ENCODE measurements around the gene ZACN.
"Not testable (repeated sequence)": the region's sequence is repeated elsewhere in the genome, so short reads cannot be mapped to it uniquely, and the experiment has no call there.

The ZACN gene

DNA sequence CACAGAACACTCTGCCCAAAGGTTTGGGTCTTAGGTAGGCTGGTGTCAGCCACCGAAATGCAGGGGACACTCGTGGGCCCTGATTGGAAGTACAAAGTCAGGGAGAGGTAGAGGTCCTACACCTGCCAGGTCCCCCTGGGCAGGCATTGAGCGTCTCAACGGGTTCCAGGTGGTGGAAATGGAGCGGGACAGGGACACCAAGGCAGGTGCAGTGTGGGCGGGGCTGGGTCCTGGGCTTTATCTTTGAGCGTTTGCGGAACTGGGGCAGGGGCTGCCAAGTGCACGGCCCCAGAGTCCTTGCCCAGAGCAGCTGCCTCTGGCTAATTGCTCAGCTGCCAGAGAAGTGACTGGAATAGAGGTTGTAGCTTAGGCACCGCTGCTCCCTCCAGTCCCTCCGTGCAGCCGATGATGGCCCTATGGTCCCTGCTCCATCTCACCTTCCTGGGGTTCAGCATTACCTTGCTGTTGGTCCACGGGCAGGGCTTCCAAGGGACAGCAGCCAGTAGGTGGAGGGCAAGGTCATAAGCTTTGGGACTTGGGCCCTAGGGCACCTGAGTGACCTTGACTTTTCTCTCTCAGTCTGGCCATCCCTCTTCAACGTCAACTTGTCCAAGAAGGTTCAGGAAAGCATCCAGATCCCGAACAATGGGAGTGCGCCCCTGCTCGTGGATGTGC is at the start of gene ZACN:
Gene ZACN (plus strand): TSS at position 323 of the 675 bp plus-strand sequence. CDS start 83 bp downstream, at position 406.
- DNase-seq (ENCODE audit: low read depth in 2 of 3, low spot score in 1 of 3), result no peak

DNA sequence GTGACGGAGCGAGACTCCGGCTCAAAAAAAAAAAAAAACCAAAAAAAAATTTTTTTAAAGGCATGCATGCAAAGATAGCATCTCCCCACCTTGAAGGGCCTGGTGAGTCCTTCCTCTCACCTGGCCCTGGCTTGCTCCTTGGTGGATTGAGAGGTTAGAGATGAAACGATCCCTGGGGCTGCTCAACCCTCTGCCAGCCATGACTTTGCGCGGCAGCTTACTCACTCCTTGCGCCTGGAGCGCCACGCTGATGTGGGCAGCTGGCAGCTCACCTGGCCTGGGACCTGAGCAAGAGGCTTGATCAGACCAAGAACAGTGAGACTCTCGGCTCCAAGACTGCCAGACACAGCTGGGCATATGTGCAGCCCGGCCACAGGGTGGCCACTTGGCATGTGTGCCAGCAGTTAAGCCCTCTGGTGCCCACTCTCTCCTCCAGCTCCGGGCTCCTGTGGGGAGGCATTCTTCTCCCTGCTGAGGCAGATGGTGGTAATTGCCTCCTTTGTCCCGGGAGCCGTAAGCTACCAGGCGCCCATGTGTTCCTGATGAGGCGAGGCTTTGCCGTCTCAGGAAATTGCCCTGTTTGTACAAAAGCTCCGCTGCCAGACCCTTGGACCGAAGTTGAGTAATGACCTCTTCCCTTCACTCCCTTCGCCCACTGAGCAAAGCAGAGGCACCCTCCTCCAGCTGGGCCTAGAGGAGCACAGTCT is 46.8 kb upstream of the ZACN start:
- DNase-seq (ENCODE audit: low read depth in 2 of 3, low spot score in 1 of 3), result no peak

- DNase-seq (ENCODE audit: low read depth in 2 of 3, low spot score in 1 of 3), result no peak
These were observed 46.2 kb upstream of the ZACN start for GRCh38 chr17:76032780-76033108.

- DNase-seq (ENCODE audit: low read depth in 2 of 3, low spot score in 1 of 3), result no peak
These were observed 45.8 kb upstream of the ZACN start for GRCh38 chr17:76033139-76033538.

DNA sequence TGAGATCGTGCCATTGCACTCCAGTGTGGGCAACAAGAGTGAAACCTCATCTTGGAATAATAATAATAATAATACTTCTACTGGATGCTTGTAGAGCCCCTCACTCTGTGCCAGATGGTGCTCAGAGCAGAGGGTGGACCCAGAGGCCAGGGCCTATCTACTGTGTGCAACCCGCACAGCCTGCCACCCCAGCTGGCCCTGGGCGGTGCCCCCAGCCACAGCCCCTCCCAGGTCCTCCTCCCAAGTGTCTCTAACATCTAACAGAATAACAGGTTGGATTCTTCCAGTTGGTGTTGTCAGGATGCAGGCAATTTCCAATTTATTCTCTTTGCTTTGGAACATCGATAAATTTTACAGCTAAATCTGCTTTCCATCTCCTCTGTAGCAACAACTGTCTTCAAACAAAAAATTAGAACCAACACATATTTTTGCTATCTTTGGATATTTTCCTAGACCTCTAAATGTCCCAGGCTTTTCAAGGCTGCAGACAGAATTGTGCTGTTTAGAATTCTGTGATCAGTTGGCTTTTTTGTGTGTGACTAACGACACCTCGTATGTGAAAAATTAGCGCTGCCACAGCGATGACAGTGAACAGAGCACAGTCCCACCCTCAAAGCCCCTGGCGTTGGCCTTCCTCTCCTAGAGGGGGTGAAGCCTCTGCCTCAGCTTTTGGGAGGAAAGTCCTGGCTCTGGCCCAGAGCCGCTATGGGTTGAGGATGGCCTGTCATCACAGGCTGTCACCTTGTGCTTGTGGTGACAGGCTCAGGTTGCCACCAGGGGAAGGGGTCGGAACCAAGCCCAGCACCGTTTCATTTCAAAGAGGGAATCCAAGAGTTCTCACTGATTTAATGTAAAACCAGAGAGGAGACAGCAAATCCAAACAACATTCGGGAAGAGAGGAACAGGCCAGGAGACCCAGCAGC is 44.3 kb upstream of the ZACN start:
- DNase-seq (ENCODE audit: low read depth in 2 of 3, low spot score in 1 of 3), result no peak

- DNase-seq (ENCODE audit: low read depth in 2 of 3, low spot score in 1 of 3), result no peak
These were observed 42.3 kb upstream of the ZACN start for GRCh38 chr17:76036497-76037261.

- no peak for DNase-seq (ENCODE audit: low read depth in 2 of 3, low spot score in 1 of 3)
These were observed 40.9 kb upstream of the ZACN start for GRCh38 chr17:76038050-76038449.

GRCh38 chr17:76039121-76039520 is 39.9 kb upstream of the ZACN start:
- DNase-seq (ENCODE audit: low read depth in 2 of 3, low spot score in 1 of 3), result no peak

DNA sequence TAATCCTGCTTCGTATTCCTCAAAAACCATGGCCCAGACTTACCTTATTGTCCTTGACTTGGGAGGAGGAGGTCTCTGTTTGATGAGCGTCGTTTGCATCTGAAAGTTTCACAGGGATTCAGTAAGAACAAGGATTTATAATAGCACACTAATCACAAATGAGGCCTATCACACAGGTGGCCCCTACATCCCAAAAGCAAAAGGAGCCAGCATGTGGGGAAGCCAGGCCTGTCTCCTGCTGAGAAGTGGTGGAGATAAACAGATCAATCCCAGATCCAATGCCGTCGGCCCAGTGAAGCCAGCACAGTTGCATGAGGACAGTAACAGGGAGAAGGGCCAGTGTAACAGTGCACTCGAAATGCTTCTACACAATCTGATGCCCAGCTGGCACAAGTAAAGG is 38.6 kb upstream of the ZACN start:
- no peak for DNase-seq (ENCODE audit: low read depth in 2 of 3, low spot score in 1 of 3)

GRCh38 chr17:76042868-76043267 is 36.1 kb upstream of the ZACN start:
- not testable (repeated sequence) for DNase-seq (ENCODE audit: low read depth in 2 of 3, low spot score in 1 of 3)

DNA sequence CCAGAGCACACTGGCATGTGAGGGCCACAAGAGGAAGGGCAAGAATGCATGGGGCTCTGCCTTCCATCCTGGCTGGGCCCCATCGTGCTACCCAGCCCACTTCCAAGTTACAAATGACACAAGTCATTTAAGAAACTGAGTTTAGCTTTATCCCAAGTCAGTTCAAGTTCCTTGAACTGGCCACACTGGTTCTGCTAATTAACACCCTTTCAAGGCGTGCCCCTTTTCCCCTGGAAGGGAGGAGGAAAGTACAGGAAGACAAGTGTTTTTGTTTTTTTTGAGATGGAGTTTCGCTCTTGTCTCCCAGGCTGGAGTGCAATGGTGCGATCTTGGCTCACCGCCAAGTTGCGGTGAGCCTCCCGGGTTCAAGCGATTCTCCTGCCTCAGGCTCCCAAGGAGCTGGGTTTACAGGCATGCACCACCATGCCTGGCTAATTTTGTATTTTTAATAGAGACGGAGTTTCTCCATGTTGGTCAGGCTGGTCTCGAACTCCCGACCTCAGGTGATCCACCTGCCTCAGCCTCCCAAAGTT is 34.4 kb upstream of the ZACN start:
- not testable (repeated sequence) for DNase-seq (ENCODE audit: low read depth in 2 of 3, low spot score in 1 of 3)

DNA sequence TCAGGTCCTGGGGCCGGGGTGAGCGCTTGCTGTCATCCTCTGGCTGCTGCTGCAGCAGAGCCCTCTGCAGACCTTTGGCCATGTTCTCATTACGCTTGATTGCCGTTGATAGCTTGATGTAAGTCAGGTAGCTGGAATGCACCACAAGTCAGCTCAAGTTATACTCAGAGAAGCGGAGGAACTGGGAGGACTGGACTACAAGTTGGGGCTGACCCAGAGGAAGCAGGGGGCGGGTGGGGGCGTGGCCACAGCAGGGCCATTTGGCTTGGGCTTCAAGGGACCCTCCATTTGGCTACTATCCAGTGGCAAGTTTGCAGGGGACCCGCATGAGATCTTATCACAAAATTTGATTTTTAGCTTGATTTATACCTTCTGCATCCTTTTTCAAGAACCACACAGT is 32.9 kb upstream of the ZACN start:
- DNase-seq (ENCODE audit: low read depth in 2 of 3, low spot score in 1 of 3), result no peak

GRCh38 chr17:76048025-76048605 is 30.9 kb upstream of the ZACN start:
- DNase-seq (ENCODE audit: low read depth in 2 of 3, low spot score in 1 of 3), result no peak

DNA sequence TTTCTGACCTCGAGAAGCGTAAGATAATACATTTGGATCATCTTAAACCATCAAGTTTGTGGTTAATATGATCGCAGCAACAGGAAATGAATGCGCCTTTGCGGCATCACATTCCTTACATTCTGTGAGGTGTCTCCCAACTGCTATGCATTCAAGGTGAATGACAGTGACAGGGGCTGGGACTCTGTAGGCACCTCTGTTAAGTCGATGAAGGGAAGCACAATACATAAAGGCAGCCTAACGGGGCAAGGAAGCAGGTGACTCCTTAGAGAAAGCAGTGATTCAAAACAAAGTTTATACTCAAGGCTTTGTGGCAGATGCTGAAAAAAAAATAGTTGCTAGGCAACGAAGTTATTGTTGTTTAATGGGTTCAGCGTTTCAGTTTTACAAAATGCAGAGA is 30.3 kb upstream of the ZACN start:
- DNase-seq (ENCODE audit: low read depth in 2 of 3, low spot score in 1 of 3), result no peak

GRCh38 chr17:76049239-76049638 is 29.7 kb upstream of the ZACN start:
- no peak for DNase-seq (ENCODE audit: low read depth in 2 of 3, low spot score in 1 of 3)

- DNase-seq (ENCODE audit: low read depth in 2 of 3, low spot score in 1 of 3), result no peak
These were observed 29.0 kb upstream of the ZACN start for GRCh38 chr17:76049836-76050537.

GRCh38 chr17:76050538-76051467 is 28.2 kb upstream of the ZACN start:
- no peak for DNase-seq (ENCODE audit: low read depth in 2 of 3, low spot score in 1 of 3)

DNA sequence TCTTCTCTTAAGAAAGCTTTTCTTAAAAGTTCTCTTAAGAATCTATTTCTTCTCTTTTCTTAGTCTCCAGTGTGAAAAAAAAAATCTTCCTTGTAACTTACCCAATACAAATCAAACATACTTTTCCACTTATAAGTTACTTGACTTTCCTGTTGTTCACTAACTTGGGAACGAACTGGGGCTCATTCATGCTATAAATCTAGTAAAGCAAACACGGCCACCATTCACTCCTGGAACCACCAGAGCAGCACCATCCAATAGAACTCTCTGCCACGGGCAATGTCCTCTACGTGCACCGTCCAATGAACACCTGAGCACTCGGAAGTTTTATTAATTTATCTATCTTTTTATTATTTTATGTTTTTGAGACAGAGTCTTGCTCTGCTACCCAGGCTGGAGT is 27.4 kb upstream of the ZACN start:
- DNase-seq (ENCODE audit: low read depth in 2 of 3, low spot score in 1 of 3), result no peak
